T-helper 22 cell (primary cell): ENCODE results near the gene VKORC1L1.
"Not testable (repeated sequence)": the region's sequence is repeated elsewhere in the genome, so short reads cannot be mapped to it uniquely, and the experiment has no call there.

ENCODE experiments used
- DNase-seq: peaks from one replicate; pipeline ENCODE4 v3.0.0-alpha.2; 2020; ENCODE audit warnings: low read depth

VKORC1L1 gene

GRCh38 chr7:65938336-65938895, 65.5 kb downstream of the VKORC1L1 start:
- DNase-seq, result no peak

GRCh38 chr7:65945787-65946186, 72.9 kb downstream of the VKORC1L1 start:
- not testable (repeated sequence) for DNase-seq

- no peak for DNase-seq
These were observed 74.0 kb downstream of the VKORC1L1 start for GRCh38 chr7:65946904-65947303.

- no peak for DNase-seq
These were observed 79.1 kb downstream of the VKORC1L1 start for GRCh38 chr7:65951837-65952578.

- no peak for DNase-seq
These were observed 80.3 kb downstream of the VKORC1L1 start for GRCh38 chr7:65953001-65953720.

- no peak for DNase-seq
These were observed 81.1 kb downstream of the VKORC1L1 start for GRCh38 chr7:65953890-65954450.

- no peak for DNase-seq
These were observed 82.8 kb downstream of the VKORC1L1 start for GRCh38 chr7:65955718-65956117.

- no peak for DNase-seq
These were observed 87.6 kb downstream of the VKORC1L1 start for GRCh38 chr7:65960351-65961074.

GRCh38 chr7:65962033-65962432, 89.2 kb downstream of the VKORC1L1 start:
- no peak for DNase-seq

GRCh38 chr7:65964671-65965070, 91.8 kb downstream of the VKORC1L1 start:
- not testable (repeated sequence) for DNase-seq

- no peak for DNase-seq
These were observed 93.3 kb downstream of the VKORC1L1 start for GRCh38 chr7:65966146-65966545.

GRCh38 chr7:65967361-65968155, 94.7 kb downstream of the VKORC1L1 start:
- no peak for DNase-seq

GRCh38 chr7:65968256-65969185, 95.6 kb downstream of the VKORC1L1 start:
- no peak for DNase-seq

GRCh38 chr7:65971021-65971420, 98.1 kb downstream of the VKORC1L1 start:
- DNase-seq, result no peak

GRCh38 chr7:65972976-65973375, 100.1 kb downstream of the VKORC1L1 start:
- DNase-seq, result no peak

GRCh38 chr7:65974191-65974801, 101.4 kb downstream of the VKORC1L1 start:
- no peak for DNase-seq

GRCh38 chr7:65974876-65975275, 102.0 kb downstream of the VKORC1L1 start:
- no peak for DNase-seq

GRCh38 chr7:65975814-65976445, 103.1 kb downstream of the VKORC1L1 start:
- DNase-seq, result no peak

- no peak for DNase-seq
These were observed 103.9 kb downstream of the VKORC1L1 start for GRCh38 chr7:65976659-65977196.
